CD4-positive, CD25-positive, alpha-beta regulatory T cell (primary cell): ENCODE data around the gene HIF1AN. TPM values are rescaled to one million over a fixed set of nuclear protein-coding genes. Genes with fewer than 3 reads are reported as not detected.

Experiments used
- ATAC-seq, 2 donors: fragments of 150-1000 bp; cut with Tn5 transposase; one replicate each; pipeline ENCODE4 v1.10.0; 2021; ENCODE audit warnings: low read depth in 2 of 2, moderate number of reproducible peaks in 2 of 2, moderate library complexity in 1 of 2
- DNase-seq, 3 donors: peaks; one replicate each; pipeline versions ENCODE4 v3.0.0 to v3.0.0-alpha.2; 2012 to 2022; ENCODE audit warnings: mixed read lengths in 1 of 3
- H3K27ac ChIP-seq: one replicate; pipeline ENCODE4 v1.7.0; 2013; ENCODE audit warnings: mild to moderate bottlenecking, low read length; ENCODE audit not compliant: insufficient read depth, poor library complexity, severe bottlenecking
- H3K27me3 ChIP-seq: one replicate; pipeline ENCODE4 v1.7.0; 2013; ENCODE audit warnings: low read length; ENCODE audit not compliant: control insufficient read depth, insufficient read depth
- H3K36me3 ChIP-seq: one replicate; pipeline ENCODE4 v1.7.0; 2013; ENCODE audit warnings: mild to moderate bottlenecking, low read length, moderate library complexity; ENCODE audit not compliant: control insufficient read depth, insufficient read depth
- H3K4me1 ChIP-seq: 2 replicates; pipeline ENCODE4 v1.7.0; 2013; ENCODE audit warnings: mild to moderate bottlenecking, low read length; ENCODE audit not compliant: insufficient read depth, control insufficient read depth, poor library complexity, severe bottlenecking
- H3K4me3 ChIP-seq: one replicate; pipeline ENCODE4 v1.7.0; 2013; ENCODE audit warnings: low read depth, mild to moderate bottlenecking, low read length, moderate library complexity
- H3K9me3 ChIP-seq, 2 experiments: 1 replicate in 1 of 2; 2 replicates in 1 of 2; pipeline ENCODE4 v1.7.0; 2013; ENCODE audit warnings: low read length in 2 of 2, mild to moderate bottlenecking in 1 of 2, moderate library complexity in 1 of 2; ENCODE audit not compliant: control insufficient read depth in 2 of 2
- H3K27ac Mint-ChIP-seq, 3 donors: one replicate each; pipeline ENCODE4 v1.8.0; 2020 to 2022; ENCODE audit warnings: mild to moderate bottlenecking in 3 of 3, mixed read lengths in 3 of 3, moderate library complexity in 2 of 3
- H3K27me3 Mint-ChIP-seq: one replicate; pipeline ENCODE4 v1.8.0; 2022; ENCODE audit warnings: mild to moderate bottlenecking, mixed read lengths
- H3K36me3 Mint-ChIP-seq: one replicate; pipeline ENCODE4 v1.8.0; 2020; ENCODE audit warnings: mixed read lengths
- H3K4me1 Mint-ChIP-seq, 4 donors: one replicate each; pipeline ENCODE4 v1.8.0; 2020 to 2022; ENCODE audit warnings: mixed read lengths in 4 of 4, mild to moderate bottlenecking in 1 of 4
- H3K4me3 Mint-ChIP-seq, 4 donors: one replicate each; pipeline ENCODE4 v1.8.0; 2020 to 2022; ENCODE audit warnings: mild to moderate bottlenecking in 4 of 4, mixed read lengths in 4 of 4, moderate library complexity in 3 of 4
- H3K9me3 Mint-ChIP-seq, 7 donors: one replicate each; pipeline ENCODE4 v1.8.0; 2020 to 2022; ENCODE audit warnings: mixed read lengths in 7 of 7, mild to moderate bottlenecking in 3 of 7, moderate library complexity in 2 of 7
- polyA plus RNA-seq, 4 donors: library from polyadenylated mRNA; unstranded; fragments of 300-500 nt; fragmentation: Illumina TruSeq; gene quantifications; one replicate each; pipeline ENCODE4 v1.2.3, GENCODE V29; 2021
- total RNA-seq: library from RNA; stranded (reverse); gene quantifications from one replicate; pipeline ENCODE4 v1.2.3, GENCODE V29; 2022

The HIF1AN gene
- total and polyA plus RNA-seq, 5 donors from 2014 or later, result 30.0 to 42.9 (median 32.7) TPM

DNA sequence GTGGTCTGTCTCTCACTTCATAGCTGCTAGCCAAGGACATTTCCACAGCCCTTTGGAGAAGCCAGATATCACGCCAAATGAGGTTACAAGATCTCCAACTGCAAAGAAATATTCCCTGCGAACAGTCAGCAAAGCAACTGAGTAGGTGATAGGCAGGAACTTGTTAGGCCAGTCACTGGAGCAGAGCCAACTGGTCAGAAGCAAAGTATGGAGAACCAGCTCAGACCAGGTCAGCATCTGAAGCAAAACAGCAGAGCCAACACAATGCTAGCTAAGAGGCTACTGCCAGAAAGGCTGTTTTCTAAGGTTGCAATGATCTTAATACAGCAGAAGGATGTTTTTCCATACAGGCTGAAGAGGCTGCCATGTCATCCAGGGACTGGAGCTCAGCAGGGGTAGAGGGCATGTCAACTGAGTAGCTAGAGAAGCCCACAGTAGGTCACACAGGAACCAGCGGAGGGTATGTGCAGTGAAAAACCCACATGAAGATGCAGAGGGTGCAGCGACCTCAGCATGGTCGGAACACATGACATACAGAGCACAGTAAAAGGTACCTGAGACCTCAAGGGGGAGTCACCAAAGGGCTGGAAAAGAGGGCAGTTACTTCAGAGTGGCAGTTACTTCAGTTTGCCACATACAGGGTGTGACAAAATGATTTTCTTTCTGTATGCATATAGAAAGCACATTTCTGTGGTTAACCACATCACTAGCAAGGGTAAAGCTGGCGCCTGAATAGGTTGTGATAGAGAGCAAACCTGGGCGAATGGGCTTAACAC, 25.0 kb upstream of the HIF1AN start:
- Histone ChIP-seq H3K27ac (peak overlapping the region; percentile 69), H3K4me1 (peaks cover 62% of the 10 kb centered on the region), H3K36me3 (peaks cover 15% of the 10 kb centered on the region), H3K27me3 (no peaks in the 10 kb centered on the region), H3K9me3 (no peaks in the 10 kb centered on the region), H3K4me3 (peak overlapping the region; percentile 46)
- H3K4me1 Mint-ChIP-seq, result peaks cover 19 to 74% (median 59%) of the 10 kb centered on the region in 4 donors
- ATAC-seq (peak; percentile 85 to 87), DNase-seq (peak; percentile 46 to 97 (median 86))
- peaks cover 31% of the 10 kb centered on the region for H3K36me3 Mint-ChIP-seq
- no peaks in the 10 kb centered on the region for H3K9me3 Mint-ChIP-seq
- no peaks in the 10 kb centered on the region for H3K27me3 Mint-ChIP-seq
- peak overlapping the region; percentile 83 to 97 (median 88) for H3K27ac Mint-ChIP-seq
- peak overlapping the region; percentile 27 to 82 (median 52) for H3K4me3 Mint-ChIP-seq

DNA sequence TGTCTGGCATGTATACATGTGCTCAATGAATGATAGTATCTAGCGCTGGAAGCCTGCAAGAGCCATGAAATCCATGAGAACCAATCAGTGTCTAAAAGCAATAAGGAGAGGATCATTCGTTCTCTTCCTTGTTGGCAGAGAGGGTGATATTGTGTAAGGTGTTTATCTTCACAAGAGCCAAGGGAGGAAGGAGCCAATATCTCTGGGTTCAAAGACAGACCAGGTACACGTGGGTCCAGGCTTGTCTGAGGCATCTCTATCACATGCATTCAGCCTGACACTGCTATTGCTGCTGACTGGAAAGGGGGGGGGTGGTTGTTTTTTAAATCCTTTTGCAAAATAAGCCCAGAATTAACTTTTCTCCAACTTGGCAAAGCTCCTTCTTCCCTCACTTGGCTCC, 20.1 kb upstream of the HIF1AN start:
- Histone ChIP-seq H3K9me3 (no peaks in the 10 kb centered on the region), H3K4me3 (no peak overlapping the region), H3K27me3 (no peaks in the 10 kb centered on the region), H3K4me1 (peaks cover 26% of the 10 kb centered on the region), H3K27ac (no peak overlapping the region), H3K36me3 (peaks cover 10% of the 10 kb centered on the region)
- ATAC-seq (no peak), DNase-seq (no peak)
- Mint-ChIP-seq H3K4me1 (peaks cover 13 to 53% (median 39%) of the 10 kb centered on the region in 4 donors), H3K4me3 (no peak overlapping the region), H3K9me3 (no peaks in the 10 kb centered on the region), H3K36me3 (peaks cover 29% of the 10 kb centered on the region), H3K27ac (peak overlapping the region in 2 of 3 donors; percentile 15 to 54), H3K27me3 (no peaks in the 10 kb centered on the region)

DNA sequence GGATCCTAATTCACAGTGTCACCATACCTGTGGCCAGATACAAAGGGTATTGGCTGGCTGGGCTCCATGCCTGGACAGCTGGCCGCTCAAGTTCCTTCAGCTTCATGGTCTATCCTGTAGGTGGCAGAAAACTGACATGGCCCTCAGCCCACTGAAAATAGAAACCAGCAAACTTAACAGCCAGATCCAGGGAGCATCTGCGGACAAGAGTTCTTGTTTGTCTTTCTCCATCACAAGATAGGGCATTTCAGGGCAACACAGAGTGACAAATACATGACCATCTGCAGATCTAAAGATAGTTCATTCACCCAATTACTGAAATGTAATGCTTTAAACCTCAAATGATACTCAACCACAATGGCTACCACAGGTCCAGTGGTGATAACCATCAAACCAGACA, 18.9 kb upstream of the HIF1AN start:
- no peak overlapping the region for H3K27ac ChIP-seq
- peaks cover 10% of the 10 kb centered on the region for H3K36me3 ChIP-seq
- no peaks in the 10 kb centered on the region for H3K27me3 ChIP-seq
- H3K36me3 Mint-ChIP-seq, result peaks cover 25% of the 10 kb centered on the region
- no peak for ATAC-seq
- H3K27ac Mint-ChIP-seq, result no peak overlapping the region
- no peaks in the 10 kb centered on the region for H3K27me3 Mint-ChIP-seq
- no peaks in the 10 kb centered on the region for H3K9me3 Mint-ChIP-seq
- H3K4me1 ChIP-seq, result peaks cover 14% of the 10 kb centered on the region
- peaks cover 8 to 41% (median 31%) of the 10 kb centered on the region in 4 donors for H3K4me1 Mint-ChIP-seq
- no peaks in the 10 kb centered on the region for H3K9me3 ChIP-seq
- H3K4me3 ChIP-seq, result no peak overlapping the region
- DNase-seq, result no peak
- H3K4me3 Mint-ChIP-seq, result no peak overlapping the region

DNA sequence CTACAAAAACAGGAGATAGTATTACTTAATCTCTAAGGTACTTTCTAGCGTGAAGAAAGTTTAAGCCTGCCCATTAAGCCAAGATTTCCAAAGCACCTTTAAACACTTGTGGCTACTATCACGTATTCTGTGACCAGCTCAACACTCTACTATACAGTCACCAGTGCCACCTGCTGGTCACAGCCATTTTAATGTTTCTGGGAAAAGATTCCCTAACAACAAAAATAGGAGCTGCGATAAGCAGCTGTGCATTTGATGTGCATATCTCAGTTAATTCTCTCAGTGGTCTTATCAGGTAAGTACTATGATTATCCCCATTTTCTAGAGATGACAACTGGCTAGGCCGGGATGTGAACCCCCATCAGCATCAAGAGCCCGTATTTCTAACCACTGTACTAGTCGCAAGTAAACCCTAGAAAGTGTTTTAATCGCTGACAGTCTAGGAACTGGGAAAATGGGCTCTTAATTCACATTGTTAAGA, 16.9 kb upstream of the HIF1AN start:
- no peaks in the 10 kb centered on the region for H3K4me1 ChIP-seq
- DNase-seq (peak; percentile 40 to 77 (median 60)), ATAC-seq (peak; percentile 56 to 71)
- H3K9me3 ChIP-seq, result no peaks in the 10 kb centered on the region
- Mint-ChIP-seq H3K36me3 (peaks cover 24% of the 10 kb centered on the region), H3K9me3 (no peaks in the 10 kb centered on the region), H3K27ac (peak overlapping the region; percentile 44 to 72 (median 45)), H3K4me3 (no peak overlapping the region), H3K4me1 (peaks cover 8 to 33% (median 22%) of the 10 kb centered on the region in 4 donors), H3K27me3 (no peaks in the 10 kb centered on the region)
- no peaks in the 10 kb centered on the region for H3K27me3 ChIP-seq
- H3K36me3 ChIP-seq, result peaks cover 18% of the 10 kb centered on the region
- no peak overlapping the region for H3K4me3 ChIP-seq
- no peak overlapping the region for H3K27ac ChIP-seq

DNA sequence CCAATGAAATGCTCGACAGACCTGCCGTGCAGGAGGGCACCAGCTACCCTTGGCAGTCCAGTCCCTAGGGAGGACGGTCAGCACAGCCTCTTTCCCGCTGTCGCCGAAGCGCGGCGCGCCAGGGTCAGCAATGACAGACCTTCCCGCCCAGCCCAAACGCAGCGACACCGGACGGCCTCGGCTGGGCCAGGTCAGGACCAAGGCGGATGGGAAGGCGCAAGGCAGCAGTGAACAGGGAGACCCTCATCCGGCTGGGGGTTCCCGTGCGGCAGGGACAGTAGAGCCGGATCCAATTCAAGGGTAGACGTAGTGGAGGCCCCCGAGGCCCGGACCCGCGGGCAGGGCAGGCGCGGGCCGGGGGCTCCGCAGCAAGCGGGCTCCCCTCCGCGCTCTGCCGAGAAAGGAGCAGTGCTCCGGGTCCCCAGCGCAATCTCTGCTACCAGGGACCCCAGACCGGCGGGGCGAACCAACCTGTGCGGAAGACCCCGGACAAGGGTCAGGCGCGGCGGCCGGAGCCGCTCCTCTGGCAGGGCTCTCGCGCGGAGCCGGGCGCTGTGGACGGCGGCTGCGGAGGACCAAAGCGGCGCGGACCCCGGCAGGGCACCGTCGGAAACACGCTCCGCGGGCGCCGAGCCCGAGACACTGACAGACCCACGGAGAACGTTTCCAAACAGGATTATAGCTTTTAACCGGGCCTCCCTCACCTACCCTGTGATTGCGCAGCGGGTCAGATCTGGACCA, 16.3 kb upstream of the HIF1AN start, which contains the start of gene SEC31B:
Gene SEC31B, minus strand, starts transcription at position 551 of the 741 bp plus-strand sequence. CDS start 2,909 bp downstream, outside the sequence.
- Histone ChIP-seq H3K27ac (no peak within 1 kb of the TSS), H3K9me3 (no peaks in the 10 kb centered on the region), H3K4me1 (no peaks in the 10 kb centered on the region), H3K27me3 (no peaks in the 10 kb centered on the region), H3K36me3 (peaks cover 25% of the 10 kb centered on the region), H3K4me3 (no peak within 1 kb of the TSS)
- Mint-ChIP-seq H3K27me3 (no peaks in the 10 kb centered on the region), H3K4me3 (no peak within 1 kb of the TSS), H3K9me3 (no peaks in the 10 kb centered on the region), H3K27ac (peak within 1 kb of the TSS; percentile 44 to 72 (median 45)), H3K4me1 (peaks cover 8 to 30% (median 20%) of the 10 kb centered on the region in 4 donors), H3K36me3 (peaks cover 22% of the 10 kb centered on the region)
- ATAC-seq, result no peak
- no peak for DNase-seq

DNA sequence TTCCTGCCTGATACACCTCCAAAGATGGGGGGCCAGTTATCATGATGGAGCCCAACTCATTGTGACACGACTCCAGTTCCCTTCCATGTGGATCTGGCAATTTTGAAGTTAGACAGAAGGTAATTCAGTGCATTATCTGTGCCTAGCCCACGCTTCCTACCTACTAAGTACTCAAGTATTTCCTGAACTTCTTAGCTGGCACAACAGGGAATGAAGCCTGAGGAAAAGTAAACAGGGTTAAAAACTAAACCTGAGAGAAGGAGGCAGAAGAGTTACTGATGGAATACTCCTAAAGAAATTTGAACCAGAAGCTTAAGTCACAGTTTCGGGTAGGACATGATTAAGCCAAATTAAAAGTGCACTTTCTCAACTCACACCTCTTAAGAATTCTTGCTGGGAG, 14.9 kb upstream of the HIF1AN start:
- Histone ChIP-seq H3K27me3 (no peaks in the 10 kb centered on the region), H3K4me1 (no peaks in the 10 kb centered on the region), H3K4me3 (no peak overlapping the region), H3K27ac (no peak overlapping the region), H3K36me3 (peaks cover 29% of the 10 kb centered on the region), H3K9me3 (no peaks in the 10 kb centered on the region)
- DNase-seq, result no peak
- H3K4me1 Mint-ChIP-seq, result peaks cover 12 to 38% (median 24%) of the 10 kb centered on the region in 4 donors
- peaks cover 25% of the 10 kb centered on the region for H3K36me3 Mint-ChIP-seq
- H3K4me3 Mint-ChIP-seq, result no peak overlapping the region
- no peaks in the 10 kb centered on the region for H3K27me3 Mint-ChIP-seq
- ATAC-seq, result no peak
- H3K27ac Mint-ChIP-seq, result no peak overlapping the region
- H3K9me3 Mint-ChIP-seq, result no peaks in the 10 kb centered on the region

DNA sequence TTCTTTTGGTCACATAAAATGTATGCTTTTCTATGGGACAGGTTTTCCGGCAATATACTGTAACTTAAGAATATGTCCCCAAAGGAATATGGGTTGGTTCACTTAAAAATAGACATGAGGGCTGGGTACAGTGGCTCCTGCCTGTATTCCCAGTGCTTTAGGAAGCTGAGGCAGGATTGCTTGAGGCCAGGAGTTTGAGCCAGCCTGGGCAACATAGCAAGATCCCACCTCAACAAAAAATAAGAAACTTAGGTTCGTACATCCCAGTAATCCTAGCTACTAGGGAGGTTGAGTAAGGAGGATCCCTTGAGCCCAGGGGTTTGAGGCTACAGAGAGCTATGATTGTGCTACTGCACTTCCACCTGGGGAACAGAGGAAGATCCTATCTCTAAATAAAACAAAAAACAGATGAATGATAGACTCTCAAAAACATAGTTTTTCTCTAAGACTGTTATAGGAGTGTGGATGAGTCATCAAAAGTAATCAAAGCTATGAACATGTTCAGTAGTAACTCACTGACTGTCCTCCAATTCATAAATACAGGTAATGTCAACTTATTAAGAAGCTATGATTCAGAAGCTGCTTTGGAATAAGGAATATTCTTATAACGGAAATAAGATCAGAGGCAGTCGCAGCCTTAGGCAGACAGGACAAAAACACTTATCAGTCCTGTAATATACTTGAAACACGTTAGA, 13.5 kb upstream of the HIF1AN start:
- Histone ChIP-seq H3K9me3 (no peaks in the 10 kb centered on the region), H3K4me1 (peaks cover 3% of the 10 kb centered on the region), H3K4me3 (no peak overlapping the region), H3K36me3 (peaks cover 43% of the 10 kb centered on the region), H3K27ac (no peak overlapping the region), H3K27me3 (no peaks in the 10 kb centered on the region)
- ATAC-seq (no peak), DNase-seq (no peak)
- no peak overlapping the region for H3K4me3 Mint-ChIP-seq
- peaks cover 28% of the 10 kb centered on the region for H3K36me3 Mint-ChIP-seq
- H3K27ac Mint-ChIP-seq, result peak overlapping the region in 2 of 3 donors; percentile 2 to 39
- H3K4me1 Mint-ChIP-seq, result peaks cover 8 to 43% (median 29%) of the 10 kb centered on the region in 4 donors
- no peaks in the 10 kb centered on the region for H3K9me3 Mint-ChIP-seq
- H3K27me3 Mint-ChIP-seq, result no peaks in the 10 kb centered on the region
